Mammary epithelial cell (primary cell): ENCODE measurements around the gene WDR70.

Source experiments
- CTCF ChIP-seq, 2 donors: IDR thresholded peaks in 1 of 2; conservative IDR thresholded peaks in 1 of 2; 2 replicates each; pipeline ENCODE4 v1.5.1; 2011 to 2012; ENCODE audit warnings: inconsistent platforms in 2 of 2, low read length in 2 of 2, mild to moderate bottlenecking in 2 of 2, control low read depth in 1 of 2, low read depth in 1 of 2; ENCODE audit not compliant: insufficient read depth in 1 of 2; ENCODE audit errors: extremely low read depth in 1 of 2
- EZH2 ChIP-seq: IDR thresholded peaks from 2 replicates; pipeline ENCODE4 v1.6.1; 2012; ENCODE audit warnings: low read length, inconsistent platforms, borderline replicate concordance

DNA sequence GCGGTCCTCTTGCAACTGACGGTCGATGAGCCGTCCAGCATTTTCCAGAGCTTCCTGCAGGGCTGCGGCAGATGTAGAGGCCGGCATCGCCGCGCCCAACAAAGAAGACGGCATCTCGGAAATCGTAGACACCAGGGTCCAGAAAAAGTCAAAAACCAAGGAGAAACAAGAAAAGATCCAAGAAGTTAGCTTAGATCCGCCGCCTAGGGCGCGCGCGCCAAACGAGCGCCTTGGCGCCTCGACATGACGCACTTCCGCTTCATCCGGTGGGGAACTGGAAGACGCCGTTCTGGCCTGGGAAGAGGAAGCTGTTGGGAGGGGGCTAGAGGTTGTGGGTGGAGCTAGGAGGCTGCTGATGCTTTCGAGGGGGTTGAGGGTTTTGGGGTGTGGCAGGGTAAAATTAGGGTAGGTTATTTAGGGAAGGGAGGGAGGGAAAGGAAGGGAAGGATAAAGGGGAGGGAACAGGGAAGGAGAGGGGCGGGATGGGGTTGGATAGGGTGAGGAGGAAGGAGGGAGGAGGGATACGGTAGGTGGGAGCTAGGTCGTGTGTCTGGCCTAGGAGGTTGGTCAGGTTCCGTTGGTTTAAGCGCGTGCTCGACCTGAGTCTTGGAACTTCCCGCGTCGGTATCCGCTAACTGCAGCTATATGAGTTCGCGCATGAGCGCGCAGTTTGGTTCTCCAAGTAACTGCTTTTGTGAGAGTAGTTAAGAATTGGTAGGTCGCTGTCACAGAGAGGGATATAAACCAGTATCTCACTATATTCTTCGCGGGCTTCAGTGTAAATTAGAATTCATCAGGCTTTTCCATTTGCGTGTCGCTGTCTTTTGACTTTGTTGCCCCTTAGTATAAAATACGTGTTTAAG, 8.0 kb upstream of the WDR70 start, which contains the start of gene NUP155:
- TF ChIP-seq EZH2 (no peak), CTCF (conservative IDR thresholded peaks at IDR 0.05 in 1 of 2, IDR thresholded peaks at IDR 0.05 in 1 of 2; ENCODE audit: extremely low read depth in 1 of 2, insufficient read depth in 1 of 2, low read depth in 1 of 2, low read length in 2 of 2) (no peak)
